Calu3 (cell line): Measurements from ENCODE around the gene FOXO1. TPM values are rescaled to one million over a fixed set of nuclear protein-coding genes. Genes with fewer than 3 reads are reported as not detected.

ENCODE experiments used
- BruUV-seq: library from RNA; stranded (reverse); fragments of 400-500 nt; replicated peaks from 2 replicates; lab custom pipeline; 2021; lab: Mats Ljungman, UMichigan
- CTCF ChIA-PET: fragments of 300-600 bp; sonication (Branson Sonifier 250); formaldehyde crosslinking; loops from one replicate; lab custom pipeline; 2022; ENCODE audit warnings: antibody characterized with exemption; lab: Charles Lee
- DNase-seq: peaks from one replicate; pipeline ENCODE4 v3.0.0; 2022
- H3K27ac Mint-ChIP-seq: one replicate; pipeline ENCODE4 v1.8.0; 2022; ENCODE audit warnings: mixed read lengths; ENCODE audit not compliant: unreplicated experiment
- H3K27me3 Mint-ChIP-seq: one replicate; pipeline ENCODE4 v1.8.0; 2022; ENCODE audit warnings: mixed read lengths; ENCODE audit not compliant: unreplicated experiment
- H3K36me3 Mint-ChIP-seq: one replicate; pipeline ENCODE4 v1.8.0; 2022; ENCODE audit warnings: mild to moderate bottlenecking, moderate library complexity, mixed read lengths; ENCODE audit not compliant: insufficient read depth, unreplicated experiment
- H3K4me1 Mint-ChIP-seq: one replicate; pipeline ENCODE4 v1.8.0; 2022; ENCODE audit warnings: mild to moderate bottlenecking, low read depth, mixed read lengths; ENCODE audit not compliant: unreplicated experiment
- H3K4me3 Mint-ChIP-seq: one replicate; pipeline ENCODE4 v1.8.0; 2022; ENCODE audit warnings: mild to moderate bottlenecking, low read depth, moderate library complexity, mixed read lengths; ENCODE audit not compliant: unreplicated experiment
- H3K9me3 Mint-ChIP-seq: one replicate; pipeline ENCODE4 v1.8.0; 2022; ENCODE audit warnings: low read depth, mixed read lengths; ENCODE audit not compliant: unreplicated experiment
- intact Hi-C: fragments of 100-400 bp; cut with micrococcal nuclease; formaldehyde crosslinking; loops from one replicate; pipeline ENCODE4 v1.10.0; 2022; ENCODE audit not compliant: unreplicated experiment
- total RNA-seq: library from RNA; stranded (reverse); gene quantifications from 2 replicates; pipeline ENCODE4 v1.2.3, GENCODE V29; 2022
- TF ChIP-seq, protein P1 (sequence below): fragments of 200-600 bp; IDR thresholded peaks from one replicate; pipeline ENCODE4 v1.8.0; 2022; ENCODE audit warnings: antibody characterized with exemption; ENCODE audit not compliant: unreplicated experiment

Gene FOXO1
- total RNA-seq, 1 experiment from 2014 or later: 11.3 TPM

DNA sequence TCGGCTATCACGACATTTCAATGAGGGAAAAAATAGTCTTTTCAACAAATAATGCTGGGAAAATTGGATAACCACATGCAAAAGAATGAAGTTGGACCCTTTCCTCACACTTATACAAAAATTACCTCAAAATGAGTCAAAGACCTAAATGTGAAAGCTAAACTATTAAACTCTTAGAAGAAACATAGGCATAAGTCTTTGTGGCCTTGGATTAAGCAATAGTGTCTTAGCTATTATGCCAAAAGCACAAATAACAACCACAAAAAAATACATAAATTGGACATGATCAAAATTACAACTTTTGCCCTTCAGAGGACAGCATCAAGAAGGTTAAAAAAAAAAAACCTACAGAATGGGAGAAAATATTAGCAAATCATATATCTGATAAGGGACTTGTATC is 156.6 kb downstream of the FOXO1 start:
- BruUV-seq: no TSS peak
- H3K4me1 Mint-ChIP-seq: no peaks in the 10 kb centered on the region

DNA sequence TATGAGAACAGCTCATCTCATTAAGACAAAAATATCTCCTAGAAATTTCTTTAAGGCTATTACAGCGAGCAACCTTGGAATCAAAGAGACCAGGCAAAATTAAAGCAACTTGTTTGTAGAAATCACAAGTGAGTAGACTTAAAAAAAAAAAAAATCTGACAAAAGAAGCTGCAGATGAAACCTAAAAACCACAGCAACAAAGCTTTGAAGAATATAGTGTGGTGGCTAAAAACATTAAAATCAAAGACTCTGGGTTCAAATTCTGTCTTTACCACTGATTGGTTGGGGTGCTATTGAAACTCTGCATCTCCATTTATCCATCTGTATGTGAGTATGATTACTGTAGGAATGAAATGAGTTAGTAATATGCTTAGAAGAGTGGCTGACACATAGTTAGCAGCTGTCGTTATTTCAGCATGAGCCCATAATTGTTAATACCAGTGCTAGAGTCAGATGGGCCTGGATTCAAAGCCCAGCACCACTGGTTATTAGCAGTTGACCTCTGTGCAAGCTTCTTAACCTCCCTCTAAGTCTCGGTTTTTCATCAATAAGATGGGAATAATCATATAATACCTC is 157.6 kb downstream of the FOXO1 start:
- Mint-ChIP-seq H3K36me3 (no peaks in the 10 kb centered on the region), H3K27me3 (no peaks in the 10 kb centered on the region), H3K27ac (no peak overlapping the region), H3K4me3 (no peak overlapping the region), H3K9me3 (no peaks in the 10 kb centered on the region), H3K4me1 (no peaks in the 10 kb centered on the region)
- intact Hi-C loops: no loop called here
- CTCF ChIA-PET: no interaction called here
- no peak for DNase-seq
- TF ChIP-seq, protein P1, sequence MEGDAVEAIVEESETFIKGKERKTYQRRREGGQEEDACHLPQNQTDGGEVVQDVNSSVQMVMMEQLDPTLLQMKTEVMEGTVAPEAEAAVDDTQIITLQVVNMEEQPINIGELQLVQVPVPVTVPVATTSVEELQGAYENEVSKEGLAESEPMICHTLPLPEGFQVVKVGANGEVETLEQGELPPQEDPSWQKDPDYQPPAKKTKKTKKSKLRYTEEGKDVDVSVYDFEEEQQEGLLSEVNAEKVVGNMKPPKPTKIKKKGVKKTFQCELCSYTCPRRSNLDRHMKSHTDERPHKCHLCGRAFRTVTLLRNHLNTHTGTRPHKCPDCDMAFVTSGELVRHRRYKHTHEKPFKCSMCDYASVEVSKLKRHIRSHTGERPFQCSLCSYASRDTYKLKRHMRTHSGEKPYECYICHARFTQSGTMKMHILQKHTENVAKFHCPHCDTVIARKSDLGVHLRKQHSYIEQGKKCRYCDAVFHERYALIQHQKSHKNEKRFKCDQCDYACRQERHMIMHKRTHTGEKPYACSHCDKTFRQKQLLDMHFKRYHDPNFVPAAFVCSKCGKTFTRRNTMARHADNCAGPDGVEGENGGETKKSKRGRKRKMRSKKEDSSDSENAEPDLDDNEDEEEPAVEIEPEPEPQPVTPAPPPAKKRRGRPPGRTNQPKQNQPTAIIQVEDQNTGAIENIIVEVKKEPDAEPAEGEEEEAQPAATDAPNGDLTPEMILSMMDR: no peak
- BruUV-seq: no TSS peak

More for the DNA sequence above, 156.6 kb downstream of the FOXO1 start:
- no peaks in the 10 kb centered on the region for H3K9me3 Mint-ChIP-seq
- H3K4me3 Mint-ChIP-seq: no peak overlapping the region
- DNase-seq: no peak
- H3K27me3 Mint-ChIP-seq: no peaks in the 10 kb centered on the region
- intact Hi-C loops: no loop called here
- TF ChIP-seq, protein P1: no peak
- CTCF ChIA-PET: no interaction called here
- no peak overlapping the region for H3K27ac Mint-ChIP-seq
- H3K36me3 Mint-ChIP-seq: no peaks in the 10 kb centered on the region

DNA sequence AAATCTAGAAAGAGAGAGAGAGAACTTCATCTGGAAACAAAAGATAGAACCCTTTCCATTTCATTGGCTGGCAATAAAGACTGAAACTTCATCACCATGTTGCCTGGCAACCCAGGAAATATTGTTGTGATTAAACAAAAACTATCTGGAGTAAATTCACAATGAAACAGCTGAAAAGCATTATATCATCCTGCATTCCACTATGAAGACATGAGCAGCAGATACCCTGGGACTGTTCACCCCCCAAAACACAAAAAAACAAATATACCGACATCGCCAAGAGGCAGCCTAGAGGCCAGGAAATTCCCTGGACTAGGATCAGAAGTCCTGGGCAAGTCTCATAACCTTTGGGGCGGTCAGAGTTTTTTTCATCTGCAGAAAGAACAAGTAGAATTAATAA is 158.3 kb downstream of the FOXO1 start:
- no peaks in the 10 kb centered on the region for H3K9me3 Mint-ChIP-seq
- no peaks in the 10 kb centered on the region for H3K36me3 Mint-ChIP-seq
- H3K4me3 Mint-ChIP-seq: no peak overlapping the region
- intact Hi-C loops: no loop called here
- no peaks in the 10 kb centered on the region for H3K27me3 Mint-ChIP-seq
- no peak for DNase-seq
- H3K27ac Mint-ChIP-seq: no peak overlapping the region
- TF ChIP-seq, protein P1: no peak
- no peaks in the 10 kb centered on the region for H3K4me1 Mint-ChIP-seq
- BruUV-seq: no TSS peak
- CTCF ChIA-PET: no interaction called here

DNA sequence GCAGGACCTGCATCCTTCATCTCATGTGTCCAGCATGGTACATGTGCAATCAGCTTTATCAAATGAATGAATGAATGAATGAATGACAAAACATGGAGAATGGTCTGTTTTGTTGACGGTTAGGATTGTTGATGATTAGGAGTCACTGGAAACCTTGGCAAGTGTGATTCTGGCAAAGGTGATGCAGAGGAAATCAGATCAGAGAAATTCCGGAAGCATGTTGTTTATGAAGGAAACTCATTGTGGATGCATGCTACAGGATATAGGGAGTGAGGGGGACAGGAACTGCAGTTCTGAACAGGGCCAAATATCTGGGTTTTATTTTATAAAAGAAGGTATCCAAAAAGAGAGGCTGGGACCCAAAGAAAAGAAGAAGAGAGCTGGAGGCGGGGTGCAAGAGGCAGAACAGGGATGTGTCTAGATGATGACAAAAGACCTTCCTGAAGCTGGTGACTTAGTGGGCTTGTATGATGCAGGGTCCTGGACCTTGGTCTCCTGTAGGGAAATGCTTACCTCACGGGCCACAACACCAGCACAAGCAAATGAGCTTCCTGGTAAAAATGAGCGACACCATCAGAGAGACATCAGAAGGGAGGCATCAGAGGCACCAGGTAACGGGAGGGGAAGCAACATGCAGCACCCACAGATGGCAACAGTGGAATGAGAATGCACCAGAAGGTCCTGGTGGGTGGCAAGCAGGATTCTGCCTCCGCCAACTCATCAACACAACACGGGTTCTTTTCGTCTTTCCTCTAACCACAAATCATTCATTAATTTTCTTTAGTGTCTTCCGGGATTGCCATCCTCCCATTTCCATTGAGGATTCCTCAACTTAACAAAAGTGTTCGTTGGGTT is 159.6 kb downstream of the FOXO1 start:
- no peaks in the 10 kb centered on the region for H3K9me3 Mint-ChIP-seq
- no peaks in the 10 kb centered on the region for H3K4me1 Mint-ChIP-seq
- CTCF ChIA-PET: no interaction called here
- DNase-seq: no peak
- TF ChIP-seq, protein P1: no peak
- no peak overlapping the region for H3K4me3 Mint-ChIP-seq
- no peaks in the 10 kb centered on the region for H3K27me3 Mint-ChIP-seq
- H3K27ac Mint-ChIP-seq: no peak overlapping the region
- BruUV-seq: no TSS peak
- intact Hi-C loops: no loop called here
- no peaks in the 10 kb centered on the region for H3K36me3 Mint-ChIP-seq

Other genes starting within 250 kb of the FOXO1 start
- gene MRPS31, start 104.5 kb upstream of the FOXO1 start, total RNA-seq: 15.3 and 17.9 TPM in 2 replicates
- 15.3 and 18.3 TPM in 2 replicates for gene SLC25A15, start 123.0 kb upstream of the FOXO1 start, total RNA-seq